Measurements from ENCODE around the gene PIP4K2C. TPM values are rescaled to one million over a fixed set of nuclear protein-coding genes. Genes with fewer than 3 reads are reported as not detected.

Gene PIP4K2C
- total RNA-seq, 1 experiment from 2014 or later = 48.7 TPM

DNA sequence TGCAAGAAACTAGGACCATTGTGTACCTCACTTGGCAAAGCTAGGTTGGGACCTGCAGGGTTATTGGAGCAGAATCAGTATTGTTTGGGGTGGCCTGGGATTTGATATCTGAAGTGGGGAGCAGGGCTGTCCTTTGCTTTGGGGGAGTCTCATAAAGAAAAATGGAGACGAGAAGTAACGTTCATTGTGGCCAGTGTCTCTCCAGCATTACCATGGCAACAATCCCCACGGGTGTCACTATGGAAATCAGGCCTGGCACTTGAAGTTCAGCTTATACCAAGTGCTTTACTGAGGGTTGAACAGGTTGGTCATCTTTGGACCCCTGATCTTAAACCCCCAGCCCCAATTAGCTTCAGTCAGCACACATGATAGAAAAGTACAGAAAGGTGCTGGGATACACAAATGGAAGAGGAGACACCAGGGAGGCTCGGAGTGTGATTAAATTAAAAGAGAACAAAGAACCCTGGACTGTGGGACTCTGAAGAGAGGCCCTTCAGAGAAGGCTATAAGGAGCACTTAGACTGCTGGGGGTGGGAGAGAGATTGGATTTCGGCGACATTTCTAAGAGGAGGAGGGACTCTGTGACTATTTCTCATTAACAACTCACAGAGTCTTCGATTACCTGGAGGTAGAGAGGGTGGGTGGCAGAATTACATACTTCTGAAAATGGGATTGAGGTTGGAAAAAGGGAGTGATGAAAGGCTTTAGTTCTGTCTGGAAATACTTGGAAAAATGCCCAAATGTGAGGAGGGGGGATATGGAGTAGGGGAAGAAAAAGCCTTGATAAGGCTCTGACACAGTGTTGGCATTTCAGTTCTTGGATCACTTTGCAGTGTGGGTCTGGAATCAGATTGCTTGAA lies 37.4 kb upstream of the PIP4K2C start:
- intact Hi-C loops (cut with micrococcal nuclease; ENCODE audit: unreplicated experiment) = no loop called here
- POLR2A ChIA-PET (ENCODE audit: unreplicated experiment) = no interaction called here
- no TSS peak for BruUV-seq (replicated peaks)

DNA sequence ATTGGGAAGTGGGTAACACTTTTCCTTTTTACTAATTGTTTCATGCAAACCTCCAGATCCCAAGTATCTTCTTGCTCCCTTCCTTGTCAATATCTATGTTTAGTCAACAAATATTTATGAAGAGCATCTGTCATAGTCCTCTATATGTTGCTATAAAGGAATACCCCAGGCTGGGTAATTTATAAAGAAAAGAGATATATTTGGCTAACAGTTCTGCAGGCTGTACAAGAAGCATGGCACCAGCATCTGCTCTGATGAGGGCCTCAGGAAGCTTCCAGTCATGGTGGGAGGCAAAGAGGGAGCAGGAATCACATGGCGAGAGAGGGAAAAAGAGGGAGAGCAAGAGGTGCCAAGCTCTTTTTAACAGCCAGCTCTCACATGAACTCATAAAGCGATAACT lies 36.5 kb upstream of the PIP4K2C start:
- intact Hi-C loops (cut with micrococcal nuclease; ENCODE audit: unreplicated experiment) = no loop called here
- DNase-seq = no peak
- no TSS peak for BruUV-seq (replicated peaks)
- Histone ChIP-seq H4K20me1 (ENCODE audit: insufficient read depth) (no peaks in the 10 kb centered on the region), H3K27me3 (ENCODE audit: insufficient read depth, low read depth) (no peaks in the 10 kb centered on the region), H3K9me3 (ENCODE audit: insufficient read depth, low read depth) (no peaks in the 10 kb centered on the region), H3K27ac (no peak overlapping the region), H3F3A (ENCODE audit: insufficient read depth, low read depth) (no peaks in the 10 kb centered on the region), H3K36me3 (ENCODE audit: low read depth) (no peaks in the 10 kb centered on the region), H3K4me2 (no peak overlapping the region), H3K4me3 (no peak overlapping the region), H3K9me2 (ENCODE audit: insufficient read depth) (no peaks in the 10 kb centered on the region), H3K4me1 (replicated peaks; ENCODE audit: insufficient read depth) (no peaks in the 10 kb centered on the region), H3K79me2 (ENCODE audit: low read depth) (no peaks in the 10 kb centered on the region), H2AFZ (no peak overlapping the region)
- ChIA-PET POLR2A (ENCODE audit: unreplicated experiment) (no interaction called here), CTCF (no interaction called here)
- TF ChIP-seq, protein P1, sequence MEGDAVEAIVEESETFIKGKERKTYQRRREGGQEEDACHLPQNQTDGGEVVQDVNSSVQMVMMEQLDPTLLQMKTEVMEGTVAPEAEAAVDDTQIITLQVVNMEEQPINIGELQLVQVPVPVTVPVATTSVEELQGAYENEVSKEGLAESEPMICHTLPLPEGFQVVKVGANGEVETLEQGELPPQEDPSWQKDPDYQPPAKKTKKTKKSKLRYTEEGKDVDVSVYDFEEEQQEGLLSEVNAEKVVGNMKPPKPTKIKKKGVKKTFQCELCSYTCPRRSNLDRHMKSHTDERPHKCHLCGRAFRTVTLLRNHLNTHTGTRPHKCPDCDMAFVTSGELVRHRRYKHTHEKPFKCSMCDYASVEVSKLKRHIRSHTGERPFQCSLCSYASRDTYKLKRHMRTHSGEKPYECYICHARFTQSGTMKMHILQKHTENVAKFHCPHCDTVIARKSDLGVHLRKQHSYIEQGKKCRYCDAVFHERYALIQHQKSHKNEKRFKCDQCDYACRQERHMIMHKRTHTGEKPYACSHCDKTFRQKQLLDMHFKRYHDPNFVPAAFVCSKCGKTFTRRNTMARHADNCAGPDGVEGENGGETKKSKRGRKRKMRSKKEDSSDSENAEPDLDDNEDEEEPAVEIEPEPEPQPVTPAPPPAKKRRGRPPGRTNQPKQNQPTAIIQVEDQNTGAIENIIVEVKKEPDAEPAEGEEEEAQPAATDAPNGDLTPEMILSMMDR (conservative IDR thresholded peaks at IDR 0.05) = no peak
- TF ChIP-seq EZH2 (IDR thresholded peaks at IDR 0.05; ENCODE audit: low read depth) = no peak

More for the DNA sequence above, 37.4 kb upstream of the PIP4K2C start:
- Histone ChIP-seq H3K27ac (no peak overlapping the region), H3K9me3 (ENCODE audit: insufficient read depth, low read depth) (no peaks in the 10 kb centered on the region), H2AFZ (no peak overlapping the region), H3F3A (ENCODE audit: insufficient read depth, low read depth) (no peaks in the 10 kb centered on the region), H3K4me1 (replicated peaks; ENCODE audit: insufficient read depth) (no peaks in the 10 kb centered on the region), H3K4me2 (no peak overlapping the region), H3K27me3 (ENCODE audit: insufficient read depth, low read depth) (no peaks in the 10 kb centered on the region), H3K79me2 (ENCODE audit: low read depth) (no peaks in the 10 kb centered on the region), H3K36me3 (ENCODE audit: low read depth) (no peaks in the 10 kb centered on the region), H3K9me2 (ENCODE audit: insufficient read depth) (no peaks in the 10 kb centered on the region), H3K4me3 (no peak overlapping the region), H4K20me1 (ENCODE audit: insufficient read depth) (no peaks in the 10 kb centered on the region)
- TF ChIP-seq EZH2 (IDR thresholded peaks at IDR 0.05; ENCODE audit: low read depth) = no peak
- TF ChIP-seq, protein P1 (conservative IDR thresholded peaks at IDR 0.05) = no peak
- no peak for DNase-seq
- CTCF ChIA-PET = no interaction called here

DNA sequence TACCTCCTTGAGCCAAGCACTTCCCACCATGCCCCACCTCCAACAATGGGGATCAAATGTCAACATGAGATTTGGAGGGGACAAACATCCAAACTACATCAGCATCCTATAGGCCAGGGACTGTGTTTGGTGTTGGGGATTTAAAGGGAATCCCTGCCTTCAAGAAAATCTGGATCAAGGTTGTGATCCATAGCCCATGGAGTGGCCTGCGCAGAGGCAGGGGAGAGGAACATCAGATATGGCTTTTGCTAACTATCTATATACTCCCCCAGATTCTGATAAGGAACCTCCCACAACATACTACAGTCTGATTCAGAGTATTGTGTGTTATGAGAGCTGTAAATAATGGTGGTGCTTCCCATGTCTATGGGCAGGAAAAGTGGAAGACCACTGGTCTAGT lies 36.1 kb upstream of the PIP4K2C start:
- TF ChIP-seq, protein P1 (conservative IDR thresholded peaks at IDR 0.05) = no peak
- TF ChIP-seq EZH2 (IDR thresholded peaks at IDR 0.05; ENCODE audit: low read depth) = no peak
- no peak overlapping the region for H2AFZ ChIP-seq
- BruUV-seq (replicated peaks) = no TSS peak
- DNase-seq = no peak
- H3K4me1 ChIP-seq (replicated peaks; ENCODE audit: insufficient read depth) = no peaks in the 10 kb centered on the region
- H3K4me3 ChIP-seq = no peak overlapping the region
- H3K79me2 ChIP-seq (ENCODE audit: low read depth) = no peaks in the 10 kb centered on the region
- no peaks in the 10 kb centered on the region for H4K20me1 ChIP-seq (ENCODE audit: insufficient read depth)
- no peaks in the 10 kb centered on the region for H3F3A ChIP-seq (ENCODE audit: insufficient read depth, low read depth)
- intact Hi-C loops (cut with micrococcal nuclease; ENCODE audit: unreplicated experiment) = no loop called here
- no peak overlapping the region for H3K4me2 ChIP-seq
- no peaks in the 10 kb centered on the region for H3K9me3 ChIP-seq (ENCODE audit: insufficient read depth, low read depth)
- H3K27me3 ChIP-seq (ENCODE audit: insufficient read depth, low read depth) = no peaks in the 10 kb centered on the region
- CTCF ChIA-PET = no interaction called here
- no peak overlapping the region for H3K27ac ChIP-seq
- no peaks in the 10 kb centered on the region for H3K36me3 ChIP-seq (ENCODE audit: low read depth)
- POLR2A ChIA-PET (ENCODE audit: unreplicated experiment) = no interaction called here
- no peaks in the 10 kb centered on the region for H3K9me2 ChIP-seq (ENCODE audit: insufficient read depth)

Measured in PC-9 (cell line).